ENCODE results near the gene KCNK1. TPM values are rescaled to one million over a fixed set of nuclear protein-coding genes. Genes with fewer than 3 reads are reported as not detected.
A peak's percentile ranks its signal among the peaks of the same experiment; 100 is the strongest.
"Not testable (repeated sequence)": the region's sequence is repeated elsewhere in the genome, so short reads cannot be mapped to it uniquely, and the experiment has no call there.

Gene KCNK1
- polyA plus RNA-seq, 1 donor (not counting 4 experiments of a cell fraction or from before 2014, with no cell fraction given), result 17.5 TPM

DNA sequence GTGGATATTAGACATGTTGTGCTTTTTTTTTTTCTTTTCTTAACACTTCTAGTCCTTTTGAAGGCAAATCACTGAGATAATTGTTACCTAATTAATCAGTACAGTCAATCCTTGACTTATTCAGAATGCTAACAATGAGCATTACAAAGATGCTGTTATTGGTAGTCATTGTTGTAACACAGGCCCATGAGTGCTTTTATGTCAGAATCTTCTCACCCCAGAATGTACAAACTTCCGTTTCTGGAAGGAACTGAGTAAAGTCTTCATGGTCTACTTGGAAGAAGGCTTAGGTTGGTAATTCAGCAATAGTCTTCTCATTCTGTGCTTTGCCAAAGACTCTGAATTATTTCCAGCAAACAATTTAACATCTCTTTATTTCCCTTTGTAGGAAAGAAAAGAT, 3.1 kb downstream of the KCNK1 start:
- FAIRE-seq, result no peak
- H4K20me1 ChIP-seq (ENCODE audit: control insufficient read depth, extremely low read depth, insufficient read depth, low read length), result no peaks in the 10 kb centered on the region
- no peaks in the 10 kb centered on the region for H3K9me3 ChIP-seq (ENCODE audit: control insufficient read depth, low read depth, low read length)
- H3K4me2 ChIP-seq (ENCODE audit: control insufficient read depth, extremely low read depth, insufficient read depth, low read depth, low read length), result peak overlapping the region; percentile 98
- H3K27ac ChIP-seq (ENCODE audit: control insufficient read depth, insufficient read depth, low read length), result no peak overlapping the region
- H3K4me1 ChIP-seq (ENCODE audit: control insufficient read depth, extremely low read depth, insufficient read depth, low read length), result peaks cover 11% of the 10 kb centered on the region
- TF ChIP-seq CTCF (optimal IDR thresholded peaks at IDR 0.05 in 1 of 3, IDR thresholded peaks at IDR 0.05 in 1 of 3, conservative IDR thresholded peaks at IDR 0.05 in 1 of 3; ENCODE audit: extremely low read depth in 1 of 3, insufficient read depth in 2 of 3, low read length in 3 of 3) (no peak), EZH2 (IDR thresholded peaks at IDR 0.05; ENCODE audit: low read length) (no peak)
- H3K4me3 ChIP-seq (ENCODE audit: control insufficient read depth in 2 of 3, extremely low read depth in 1 of 3, insufficient read depth in 2 of 3, low read depth in 1 of 3, low read length in 3 of 3), result no peak overlapping the region
- dilution Hi-C loops (cut with MboI; ENCODE audit: extremely low pct_ligation_motif_present, low sequenced_read_pairs), result no loop called here
- peaks cover 7 to 13% of the 10 kb centered on the region in 2 experiments for H3K36me3 ChIP-seq (ENCODE audit: control insufficient read depth in 2 of 2, extremely low read depth in 1 of 2, insufficient read depth in 2 of 2, low read length in 2 of 2)
- H3K79me2 ChIP-seq (ENCODE audit: control insufficient read depth, insufficient read depth, low read length), result peaks cover 46% of the 10 kb centered on the region
- H3K9me1 ChIP-seq (ENCODE audit: control insufficient read depth, extremely low read depth, insufficient read depth, low read length), result peaks cover 2% of the 10 kb centered on the region
- H3K9ac ChIP-seq (ENCODE audit: control insufficient read depth, extremely low read depth, insufficient read depth, low read length), result no peak overlapping the region
- DNase-seq (ENCODE audit: low read depth, low spot score), result no peak
- no peak overlapping the region for H2AFZ ChIP-seq (ENCODE audit: control insufficient read depth, low read length)
- no peaks in the 10 kb centered on the region for H3K27me3 ChIP-seq (ENCODE audit: control insufficient read depth, extremely low read depth, insufficient read depth, low read length)

DNA sequence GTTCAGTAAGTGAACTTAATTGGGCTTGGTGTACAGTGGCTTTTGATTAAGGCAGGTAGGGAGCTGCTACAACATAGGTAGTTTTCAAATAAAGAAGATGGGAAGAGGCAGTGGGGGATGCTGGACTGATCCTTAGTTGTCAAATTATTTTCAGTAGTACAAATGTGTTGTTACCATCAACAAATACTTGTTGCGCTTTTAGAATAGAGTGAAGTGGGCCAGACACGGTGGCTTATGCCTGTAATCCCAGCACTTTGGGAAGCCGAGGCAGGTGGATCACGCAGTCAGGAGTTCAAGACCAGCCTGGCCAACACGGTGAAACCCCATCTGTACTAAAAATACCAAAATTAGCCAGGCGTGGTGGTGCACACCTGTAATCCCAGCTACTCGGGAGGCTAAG, 5.5 kb downstream of the KCNK1 start:
- H3K9me3 ChIP-seq (ENCODE audit: control insufficient read depth, low read depth, low read length); DNase-seq (ENCODE audit: low read depth, low spot score); H2AFZ ChIP-seq (ENCODE audit: control insufficient read depth, low read length); H3K4me3 ChIP-seq (ENCODE audit: control insufficient read depth in 2 of 3, extremely low read depth in 1 of 3, insufficient read depth in 2 of 3, low read depth in 1 of 3, low read length in 3 of 3); dilution Hi-C loops (cut with MboI; ENCODE audit: extremely low pct_ligation_motif_present, low sequenced_read_pairs); H3K27me3 ChIP-seq (ENCODE audit: control insufficient read depth, extremely low read depth, insufficient read depth, low read length); H4K20me1 ChIP-seq (ENCODE audit: control insufficient read depth, extremely low read depth, insufficient read depth, low read length); FAIRE-seq; H3K27ac ChIP-seq (ENCODE audit: control insufficient read depth, insufficient read depth, low read length); H3K9me1 ChIP-seq (ENCODE audit: control insufficient read depth, extremely low read depth, insufficient read depth, low read length); H3K4me2 ChIP-seq (ENCODE audit: control insufficient read depth, extremely low read depth, insufficient read depth, low read depth, low read length); H3K9ac ChIP-seq (ENCODE audit: control insufficient read depth, extremely low read depth, insufficient read depth, low read length): not testable (repeated sequence)
- Histone ChIP-seq H3K36me3 (ENCODE audit: control insufficient read depth in 2 of 2, extremely low read depth in 1 of 2, insufficient read depth in 2 of 2, low read length in 2 of 2) (peaks cover 11 to 13% of the 10 kb centered on the region in 2 experiments), H3K79me2 (ENCODE audit: control insufficient read depth, insufficient read depth, low read length) (peaks cover 58% of the 10 kb centered on the region), H3K4me1 (ENCODE audit: control insufficient read depth, extremely low read depth, insufficient read depth, low read length) (peaks cover 11% of the 10 kb centered on the region)

GRCh38 chr1:233620065-233620464, 6.2 kb downstream of the KCNK1 start:
- FAIRE-seq, result no peak
- Histone ChIP-seq H3K9me1 (ENCODE audit: control insufficient read depth, extremely low read depth, insufficient read depth, low read length) (peaks cover 2% of the 10 kb centered on the region), H3K79me2 (ENCODE audit: control insufficient read depth, insufficient read depth, low read length) (peaks cover 51% of the 10 kb centered on the region), H4K20me1 (ENCODE audit: control insufficient read depth, extremely low read depth, insufficient read depth, low read length) (no peaks in the 10 kb centered on the region), H3K27me3 (ENCODE audit: control insufficient read depth, extremely low read depth, insufficient read depth, low read length) (no peaks in the 10 kb centered on the region), H3K4me1 (ENCODE audit: control insufficient read depth, extremely low read depth, insufficient read depth, low read length) (peaks cover 11% of the 10 kb centered on the region), H3K36me3 (ENCODE audit: control insufficient read depth in 2 of 2, extremely low read depth in 1 of 2, insufficient read depth in 2 of 2, low read length in 2 of 2) (peaks cover 11 to 13% of the 10 kb centered on the region in 2 experiments), H3K4me2 (ENCODE audit: control insufficient read depth, extremely low read depth, insufficient read depth, low read depth, low read length) (no peak overlapping the region), H3K4me3 (ENCODE audit: control insufficient read depth in 2 of 3, extremely low read depth in 1 of 3, insufficient read depth in 2 of 3, low read depth in 1 of 3, low read length in 3 of 3) (no peak overlapping the region), H3K27ac (ENCODE audit: control insufficient read depth, insufficient read depth, low read length) (no peak overlapping the region), H3K9ac (ENCODE audit: control insufficient read depth, extremely low read depth, insufficient read depth, low read length) (no peak overlapping the region), H3K9me3 (ENCODE audit: control insufficient read depth, low read depth, low read length) (no peaks in the 10 kb centered on the region), H2AFZ (ENCODE audit: control insufficient read depth, low read length) (no peak overlapping the region)
- TF ChIP-seq EZH2 (IDR thresholded peaks at IDR 0.05; ENCODE audit: low read length), result no peak
- TF ChIP-seq CTCF (optimal IDR thresholded peaks at IDR 0.05 in 1 of 3, IDR thresholded peaks at IDR 0.05 in 1 of 3, conservative IDR thresholded peaks at IDR 0.05 in 1 of 3; ENCODE audit: extremely low read depth in 1 of 3, insufficient read depth in 2 of 3, low read length in 3 of 3), result no peak
- dilution Hi-C loops (cut with MboI; ENCODE audit: extremely low pct_ligation_motif_present, low sequenced_read_pairs), result no loop called here
- DNase-seq (ENCODE audit: low read depth, low spot score), result no peak
